Ovary (tissue), 9 donors: ENCODE data around the gene MYL11. TPM values are rescaled to one million over a fixed set of nuclear protein-coding genes. Genes with fewer than 3 reads are reported as not detected.
"Not testable (repeated sequence)": the region's sequence is repeated elsewhere in the genome, so short reads cannot be mapped to it uniquely, and the experiment has no call there.

Source experiments
- DNase-seq, 5 donors: peaks; one replicate each; pipeline ENCODE4 v3.0.0-alpha.2; 2019 to 2020
- H3K27ac ChIP-seq, 2 donors: fragments of 200-600 bp; one replicate each; pipeline versions ENCODE4 v1.5.1 to v1.8.0; 2019 to 2022
- H3K27me3 ChIP-seq: fragments of 200-600 bp; one replicate; pipeline ENCODE4 v1.8.0; 2022
- H3K36me3 ChIP-seq: fragments of 200-600 bp; sonication (generic); one replicate; pipeline ENCODE4 v1.5.1; 2019
- H3K4me1 ChIP-seq: one replicate; pipeline ENCODE4 v1.8.1; 2013; ENCODE audit warnings: mild to moderate bottlenecking, moderate library complexity; ENCODE audit not compliant: insufficient read depth
- H3K4me3 ChIP-seq: fragments of 200-600 bp; sonication (generic); one replicate; pipeline ENCODE4 v1.5.1; 2017
- H3K9me3 ChIP-seq, 2 donors: fragments of 200-600 bp in 1 of 2; sonication (generic) in 1 of 2; one replicate each; pipeline versions ENCODE4 v1.5.1 to v1.8.1; 2013 to 2019; ENCODE audit warnings: mild to moderate bottlenecking in 1 of 2, moderate library complexity in 1 of 2
- CTCF ChIP-seq, 3 donors: fragments of 450-650 bp in 2 of 3; fragments of 200-600 bp in 1 of 3; IDR thresholded peaks; one replicate each; pipeline versions ENCODE4 v1.5.1 to v1.8.0; 2016 to 2022; ENCODE audit warnings: antibody characterized with exemption in 3 of 3, mild to moderate bottlenecking in 1 of 3
- EP300 ChIP-seq: sonication (generic); formaldehyde crosslinking; IDR thresholded peaks from one replicate; pipeline ENCODE4 v1.6.1; 2017; ENCODE audit warnings: antibody characterized with exemption
- POLR2A ChIP-seq: fragments of 450-650 bp; IDR thresholded peaks from one replicate; pipeline ENCODE4 v1.6.1; 2017; ENCODE audit warnings: antibody characterized with exemption, mild to moderate bottlenecking, moderate library complexity
- WGBS, 3 donors: extraction: QIAGEN DNeasy Blood & Tissue Kit in 1 of 3; methylation state at CpG; one replicate each; pipeline versions ENCODE4 v1.1.5 to v1.1.7; 2013 to 2017; 5-methylcytosine and 5-hydroxymethylcytosine counted together
- intact Hi-C, 4 donors: fragments of 100-400 bp; cut with DNase I; formaldehyde crosslinking; loops; one replicate each; pipeline versions ENCODE4 v1.11.0 to v1.15.1; 2022 to 2023
- polyA plus RNA-seq, 2 donors: library from polyadenylated mRNA; stranded (reverse); fragments of 200-250 nt in 1 of 2; fragments of 350-450 nt in 1 of 2; fragmentation: Illumina TruSeq in 1 of 2; extraction: RNeasy Lipid Tissue Mini Kit (QIAGEN cat#74804) in 1 of 2; gene quantifications; one replicate each; pipeline ENCODE4 v1.2.3, GENCODE V29; 2013 to 2014
- total RNA-seq, 7 donors: library from RNA; depleted of rRNA in 2 of 7; stranded (reverse); fragments of >200 nt in 2 of 7; fragmentation: NEBNext Ultra II Directional in 3 of 7; extraction: Animal tissue kit (Norgen Biotek cat#: 25700) in 3 of 7; gene quantifications; one replicate each; pipeline versions ENCODE4 v1.1.0 to v1.2.4, GENCODE V29; 2016 to 2023
- donor health status: DM: no; HTN: no; CAD: no; lungs with moderate emphysema.
- donor health status: DM: no; HTN: no; CAD: no.
- donor health status: Bipolar disorder and iron deficiency.
- donor health status: DM: yes; HTN: yes; CAD: no.
- donor health status: DM: no; HTN: no; CAD: no.
- donor health status: DM: yes; HTN: yes; CAD: no.

MYL11 gene
- total and polyA plus RNA-seq, 9 donors = 0.38 to 1.4 (median 1.2) TPM; not detected in 5

GRCh38 chr16:30340621-30341020, 34.0 kb upstream of the MYL11 start:
- 87 to 95% (median 90%) methylated on average over 13 of the region's 13 CpGs for WGBS, 3 donors
- Histone ChIP-seq H3K4me3 (no peak overlapping the region), H3K9me3 (no peaks in the 10 kb centered on the region), H3K4me1 (peaks cover 5% of the 10 kb centered on the region), H3K27ac (no peak overlapping the region), H3K36me3 (no peaks in the 10 kb centered on the region), H3K27me3 (no peaks in the 10 kb centered on the region)
- TF ChIP-seq EP300 (no peak), POLR2A (no peak), CTCF (IDR thresholded peaks at IDR 0.05) (no peak)
- intact Hi-C loops = no loop called here
- DNase-seq = no peak

GRCh38 chr16:30341971-30342370, 32.6 kb upstream of the MYL11 start:
- H3K9me3 ChIP-seq, H3K27ac ChIP-seq, H3K4me1 ChIP-seq, intact Hi-C loops, H3K36me3 ChIP-seq, H3K27me3 ChIP-seq, DNase-seq, H3K4me3 ChIP-seq: not testable (repeated sequence)
- WGBS, 3 donors = 79 to 89% (median 83%) methylated on average over 8 of the region's 8 CpGs

GRCh38 chr16:30342751-30343490, 31.7 kb upstream of the MYL11 start:
- no peaks in the 10 kb centered on the region for H3K9me3 ChIP-seq
- no peaks in the 10 kb centered on the region for H3K4me1 ChIP-seq
- no peaks in the 10 kb centered on the region for H3K36me3 ChIP-seq
- H3K27me3 ChIP-seq = no peaks in the 10 kb centered on the region
- no peak overlapping the region for H3K27ac ChIP-seq
- intact Hi-C loops = no loop called here
- 91 to 94% (median 92%) methylated on average over 31 to 32 of the region's 32 CpGs for WGBS, 3 donors
- H3K4me3 ChIP-seq = no peak overlapping the region
- DNase-seq = no peak
- no peak for TF ChIP-seq CTCF (IDR thresholded peaks at IDR 0.05)
- no peak for TF ChIP-seq EP300
- no peak for TF ChIP-seq POLR2A

- intact Hi-C loops, H3K4me3 ChIP-seq, DNase-seq: not testable (repeated sequence)
Observed at GRCh38 chr16:30343491-30343820, 31.1 kb upstream of the MYL11 start.

GRCh38 chr16:30346286-30346685, 28.3 kb upstream of the MYL11 start:
- TF ChIP-seq CTCF (IDR thresholded peaks at IDR 0.05) (no peak), EP300 (no peak), POLR2A (no peak)
- Histone ChIP-seq H3K4me3 (no peak overlapping the region), H3K36me3 (no peaks in the 10 kb centered on the region), H3K27me3 (no peaks in the 10 kb centered on the region), H3K4me1 (no peaks in the 10 kb centered on the region), H3K27ac (no peak overlapping the region), H3K9me3 (no peaks in the 10 kb centered on the region)
- no peak for DNase-seq
- 86 to 97% (median 90%) methylated on average over 3 of the region's 3 CpGs for WGBS, 3 donors
- intact Hi-C loops = no loop called here

More at GRCh38 chr16:30343491-30343820, 31.1 kb upstream of the MYL11 start:
- not testable (repeated sequence) for H3K9me3 ChIP-seq, H3K36me3 ChIP-seq, H3K27ac ChIP-seq, H3K27me3 ChIP-seq, H3K4me1 ChIP-seq
- WGBS, 3 donors = 95 to 96% (median 95%) methylated on average over 11 of the region's 11 CpGs
